HG03066 (cell line): Measurements from ENCODE around the gene FAM120C.

ENCODE experiments used
- ATAC-seq: cut with Tn5 transposase; IDR thresholded peaks from one replicate; pipeline ENCODE4 v1.9.1; 2021; ENCODE audit warnings: low read depth; ENCODE audit not compliant: unreplicated experiment

Gene FAM120C

GRCh38 chrX:54043056-54043455, 140.0 kb downstream of the FAM120C start:
- no peak for ATAC-seq

GRCh38 chrX:54042609-54043021, 140.4 kb downstream of the FAM120C start:
- no peak for ATAC-seq

- no peak for ATAC-seq
These were observed 152.7 kb downstream of the FAM120C start for GRCh38 chrX:54030329-54030728.

GRCh38 chrX:54029529-54030143, 153.4 kb downstream of the FAM120C start:
- no peak for ATAC-seq

GRCh38 chrX:54024350-54024749, 158.7 kb downstream of the FAM120C start:
- ATAC-seq = no peak
